ENCODE measurements around the gene RNF31. TPM values are rescaled to one million over a fixed set of nuclear protein-coding genes. Genes with fewer than 3 reads are reported as not detected.
A peak's percentile ranks its signal among the peaks of the same experiment; 100 is the strongest.

RNF31 gene
- total and polyA plus RNA-seq, 2 of the 13 experiments (the other 11 are each of a cell fraction or from before 2014, with no cell fraction given) = 48.2 to 86.8 TPM

GRCh38 chr14:24138396-24139271 is 8.7 kb upstream of the RNF31 start (continued):
- TF ChIP-seq ZBTB39 (CRISPR knock-in tag; IDR thresholded peaks at IDR 0.05) (no peak), FOSL1 (CRISPR knock-in tag; IDR thresholded peaks at IDR 0.05; ENCODE audit: borderline replicate concordance) (no peak), KDM2A (CRISPR knock-in tag; IDR thresholded peaks at IDR 0.05; ENCODE audit: borderline replicate concordance, low read depth) (no peak), NR2F6 (IDR thresholded peaks at IDR 0.05) (peak; percentile 38; the same call in 1 of the 2 replicates), NR2F6 (CRISPR knock-in tag; IDR thresholded peaks at IDR 0.05) (no peak), ZNF570 (CRISPR knock-in tag; IDR thresholded peaks at IDR 0.05; ENCODE audit: borderline replicate concordance) (no peak), NR2C2 (CRISPR knock-in tag; IDR thresholded peaks at IDR 0.05; ENCODE audit: borderline replicate concordance) (peak; percentile 53; the same call in 1 of the 2 replicates), HIVEP1 (CRISPR knock-in tag; IDR thresholded peaks at IDR 0.05) (no peak), ZFY (CRISPR knock-in tag; IDR thresholded peaks at IDR 0.05) (peak; percentile 29; the same call in 1 of the 2 replicates), ZNF737 (CRISPR knock-in tag; IDR thresholded peaks at IDR 0.05; ENCODE audit: borderline replicate concordance) (no peak), TOE1 (CRISPR knock-in tag; IDR thresholded peaks at IDR 0.05) (no peak), MLXIP (CRISPR knock-in tag; IDR thresholded peaks at IDR 0.05; ENCODE audit: borderline replicate concordance) (no peak), GMEB2 (CRISPR knock-in tag; IDR thresholded peaks at IDR 0.05; ENCODE audit: low read depth) (no peak), CREB3 (CRISPR knock-in tag; IDR thresholded peaks at IDR 0.05) (no peak), PRMT3 (CRISPR knock-in tag; IDR thresholded peaks at IDR 0.05; ENCODE audit: borderline replicate concordance, low read depth) (no peak), HIC2 (CRISPR knock-in tag; IDR thresholded peaks at IDR 0.05; ENCODE audit: low read depth) (no peak), ZSCAN25 (CRISPR knock-in tag; IDR thresholded peaks at IDR 0.05) (peak; percentile 82), PCBP1 (IDR thresholded peaks at IDR 0.05; ENCODE audit: borderline replicate concordance, low read depth, low read length) (no peak), ZNF660 (CRISPR knock-in tag; IDR thresholded peaks at IDR 0.05; ENCODE audit: borderline replicate concordance, low read depth) (no peak)

Measured in HepG2 (cell line).